Activated naive CD4-positive, alpha-beta T cell treated with anti-CD3 and anti-CD28 coated beads for 36 hours (primary cell): ENCODE results near the gene TRABD. TPM values are rescaled to one million over a fixed set of nuclear protein-coding genes. Genes with fewer than 3 reads are reported as not detected.
"Not testable (repeated sequence)": the region's sequence is repeated elsewhere in the genome, so short reads cannot be mapped to it uniquely, and the experiment has no call there.

Source experiments
- CTCF ChIA-PET: fragments of 350-600 bp; sonication (Branson Sonifier 250); formaldehyde crosslinking; loops from one replicate; lab custom pipeline; 2021; ENCODE audit warnings: antibody characterized with exemption; lab: Charles Lee
- DNase-seq: peaks from one replicate; pipeline ENCODE4 v3.0.0-alpha.2; 2020
- H3K27ac Mint-ChIP-seq: one replicate; pipeline ENCODE4 v1.8.0; 2021; ENCODE audit warnings: mild to moderate bottlenecking, mixed read lengths
- H3K27me3 Mint-ChIP-seq: one replicate; pipeline ENCODE4 v1.8.0; 2021; ENCODE audit warnings: low read depth, mixed read lengths
- H3K36me3 Mint-ChIP-seq: one replicate; pipeline ENCODE4 v1.8.0; 2021; ENCODE audit warnings: low read depth, mixed read lengths
- H3K4me1 Mint-ChIP-seq: one replicate; pipeline ENCODE4 v1.8.0; 2021; ENCODE audit warnings: low read depth, mixed read lengths
- H3K4me3 Mint-ChIP-seq: one replicate; pipeline ENCODE4 v1.8.0; 2021; ENCODE audit warnings: mild to moderate bottlenecking, moderate library complexity, mixed read lengths
- H3K9me3 Mint-ChIP-seq: one replicate; pipeline ENCODE4 v1.8.0; 2021; ENCODE audit warnings: mixed read lengths
- intact Hi-C: fragments of 100-400 bp; cut with micrococcal nuclease; formaldehyde crosslinking; loops from one replicate; pipeline ENCODE4 v1.15.1; 2023
- total RNA-seq, 2 experiments: library from RNA; stranded (reverse); gene quantifications; one replicate each; pipeline ENCODE4 v1.2.3, GENCODE V29; 2021

TRABD gene
- total RNA-seq, 2 experiments from 2014 or later = 61.0 to 62.8 TPM

GRCh38 chr22:50198624-50199017 is 12.9 kb downstream of the TRABD start:
- CTCF ChIA-PET = no interaction called here
- Mint-ChIP-seq H3K9me3 (no peaks in the 10 kb centered on the region), H3K27ac (no peak overlapping the region), H3K4me1 (peaks cover 22% of the 10 kb centered on the region), H3K27me3 (no peaks in the 10 kb centered on the region), H3K4me3 (no peak overlapping the region), H3K36me3 (peaks cover 8% of the 10 kb centered on the region)
- no peak for DNase-seq
- intact Hi-C loops = no loop called here

GRCh38 chr22:50199251-50199721 is 13.6 kb downstream of the TRABD start:
- H3K27ac Mint-ChIP-seq = peak overlapping the region; percentile 56
- intact Hi-C loops = no loop called here
- H3K4me3 Mint-ChIP-seq = peak overlapping the region; percentile 65
- H3K27me3 Mint-ChIP-seq = no peaks in the 10 kb centered on the region
- no peak for DNase-seq
- H3K4me1 Mint-ChIP-seq = peaks cover 22% of the 10 kb centered on the region
- CTCF ChIA-PET = no interaction called here
- H3K36me3 Mint-ChIP-seq = peaks cover 11% of the 10 kb centered on the region
- no peaks in the 10 kb centered on the region for H3K9me3 Mint-ChIP-seq

GRCh38 chr22:50199829-50200460 is 14.2 kb downstream of the TRABD start:
- CTCF ChIA-PET = no interaction called here
- Mint-ChIP-seq H3K4me3 (peak overlapping the region; percentile 65), H3K27ac (peak overlapping the region; percentile 56), H3K9me3 (no peaks in the 10 kb centered on the region), H3K4me1 (peaks cover 22% of the 10 kb centered on the region), H3K36me3 (peaks cover 11% of the 10 kb centered on the region), H3K27me3 (no peaks in the 10 kb centered on the region)
- no peak for DNase-seq
- intact Hi-C loops = loop anchor here (1.0 to 5.0 kb wide), 4 partner anchors 9 to 268 kb away; partner anchors contain the start of genes TRABD and TUBGCP6

- intact Hi-C loops = loop anchor here (1.0 to 5.0 kb wide), 4 partner anchors 9 to 268 kb away; partner anchors contain the start of genes TRABD and TUBGCP6
- H3K9me3 Mint-ChIP-seq = no peaks in the 10 kb centered on the region
- no peak within 1 kb of the TSS for H3K27ac Mint-ChIP-seq
- peaks cover 22% of the 10 kb centered on the region for H3K4me1 Mint-ChIP-seq
- CTCF ChIA-PET = no interaction called here
- H3K27me3 Mint-ChIP-seq = no peaks in the 10 kb centered on the region
- DNase-seq = peak; percentile 92
- H3K36me3 Mint-ChIP-seq = peaks cover 11% of the 10 kb centered on the region
- peak within 1 kb of the TSS; percentile 77 for H3K4me3 Mint-ChIP-seq
Observed at GRCh38 chr22:50200461-50201190, 14.9 kb downstream of the TRABD start, which contains the start of gene SELENOO. Gene SELENOO, plus strand, starts transcription at chr22:50201011. Its CDS starts 26 bp downstream, at chr22:50201037.

- peak; percentile 28 for DNase-seq
- Mint-ChIP-seq H3K9me3 (no peaks in the 10 kb centered on the region), H3K4me3 (peak overlapping the region; percentile 77), H3K4me1 (peaks cover 22% of the 10 kb centered on the region), H3K27me3 (no peaks in the 10 kb centered on the region), H3K36me3 (peaks cover 13% of the 10 kb centered on the region), H3K27ac (no peak overlapping the region)
- CTCF ChIA-PET = interaction anchor here (0.7 kb wide), 1 partner anchor 11 kb away, joined by 4 read pairs; no protein-coding TSS in a partner anchor
- intact Hi-C loops = loop anchor here (2.0 to 5.0 kb wide), 3 partner anchors 17 to 269 kb away; partner anchors contain the start of genes TRABD and TUBGCP6
Observed at GRCh38 chr22:50201191-50202129, 15.7 kb downstream of the TRABD start.

GRCh38 chr22:50202130-50202666 is 16.5 kb downstream of the TRABD start:
- Mint-ChIP-seq H3K27me3 (no peaks in the 10 kb centered on the region), H3K9me3 (no peaks in the 10 kb centered on the region), H3K36me3 (peaks cover 13% of the 10 kb centered on the region), H3K27ac (no peak overlapping the region), H3K4me3 (peak overlapping the region; percentile 77), H3K4me1 (peaks cover 22% of the 10 kb centered on the region)
- intact Hi-C loops = loop anchor here (5.0 kb wide), 1 partner anchor 270 kb away; no protein-coding TSS in a partner anchor
- CTCF ChIA-PET = interaction anchor here (0.7 kb wide), 1 partner anchor 12 kb away, joined by 4 read pairs; no protein-coding TSS in a partner anchor
- no peak for DNase-seq

GRCh38 chr22:50203288-50203687 is 17.6 kb downstream of the TRABD start:
- CTCF ChIA-PET = no interaction called here
- peaks cover 22% of the 10 kb centered on the region for H3K4me1 Mint-ChIP-seq
- intact Hi-C loops = loop anchor here (5.0 kb wide), 1 partner anchor 271 kb away; no protein-coding TSS in a partner anchor
- H3K27me3 Mint-ChIP-seq = no peaks in the 10 kb centered on the region
- no peaks in the 10 kb centered on the region for H3K9me3 Mint-ChIP-seq
- no peak for DNase-seq
- no peak overlapping the region for H3K4me3 Mint-ChIP-seq
- peaks cover 12% of the 10 kb centered on the region for H3K36me3 Mint-ChIP-seq
- no peak overlapping the region for H3K27ac Mint-ChIP-seq

DNA sequence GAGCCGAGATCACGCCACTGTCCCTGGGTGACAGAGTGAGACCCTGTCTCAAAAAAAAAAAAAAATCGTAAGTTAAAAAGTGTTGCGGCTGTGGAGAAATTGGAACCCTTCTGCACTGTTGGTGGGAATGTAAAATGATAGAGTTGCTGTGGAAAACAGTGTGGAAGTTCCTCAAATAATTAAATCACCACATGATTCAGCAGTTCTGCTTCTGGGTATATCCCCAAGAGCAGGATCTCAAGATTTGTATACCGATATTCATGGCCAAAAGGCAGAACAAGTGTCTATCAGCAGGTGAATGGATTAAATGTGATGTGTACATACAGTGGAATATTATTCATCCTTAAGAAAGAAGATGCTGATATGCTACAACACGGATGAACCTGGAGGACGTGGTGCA is 18.9 kb downstream of the TRABD start:
- H3K9me3 Mint-ChIP-seq = no peaks in the 10 kb centered on the region
- intact Hi-C loops = loop anchor here (5.0 kb wide), 1 partner anchor 272 kb away; no protein-coding TSS in a partner anchor
- no peak for DNase-seq
- H3K36me3 Mint-ChIP-seq = peaks cover 12% of the 10 kb centered on the region
- H3K4me3 Mint-ChIP-seq = no peak overlapping the region
- no peak overlapping the region for H3K27ac Mint-ChIP-seq
- H3K4me1 Mint-ChIP-seq = peaks cover 19% of the 10 kb centered on the region
- CTCF ChIA-PET = interaction anchor here (2.2 kb wide), 1 partner anchor 14 kb away, joined by 8 read pairs; no protein-coding TSS in a partner anchor
- H3K27me3 Mint-ChIP-seq = no peaks in the 10 kb centered on the region

DNA sequence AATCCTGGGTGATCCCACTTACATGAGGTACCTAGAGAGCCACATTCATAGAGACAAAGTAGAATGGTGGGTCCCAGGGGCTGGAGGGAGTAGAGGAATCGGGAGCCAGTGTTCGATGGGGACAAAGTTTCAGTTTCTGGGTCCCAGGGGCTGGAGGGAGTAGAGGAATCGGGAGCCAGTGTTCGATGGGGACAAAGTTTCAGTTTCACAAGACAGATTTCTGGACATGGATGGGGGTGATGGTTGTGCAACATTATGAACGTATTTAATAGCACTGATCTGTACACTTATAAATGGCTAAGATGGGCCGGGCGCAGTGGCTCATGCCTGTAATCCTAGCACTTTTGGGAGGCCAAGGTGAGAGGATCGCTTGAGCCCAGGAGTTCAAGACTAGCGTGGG is 19.3 kb downstream of the TRABD start:
- H3K4me3 Mint-ChIP-seq = not testable (repeated sequence)

DNA sequence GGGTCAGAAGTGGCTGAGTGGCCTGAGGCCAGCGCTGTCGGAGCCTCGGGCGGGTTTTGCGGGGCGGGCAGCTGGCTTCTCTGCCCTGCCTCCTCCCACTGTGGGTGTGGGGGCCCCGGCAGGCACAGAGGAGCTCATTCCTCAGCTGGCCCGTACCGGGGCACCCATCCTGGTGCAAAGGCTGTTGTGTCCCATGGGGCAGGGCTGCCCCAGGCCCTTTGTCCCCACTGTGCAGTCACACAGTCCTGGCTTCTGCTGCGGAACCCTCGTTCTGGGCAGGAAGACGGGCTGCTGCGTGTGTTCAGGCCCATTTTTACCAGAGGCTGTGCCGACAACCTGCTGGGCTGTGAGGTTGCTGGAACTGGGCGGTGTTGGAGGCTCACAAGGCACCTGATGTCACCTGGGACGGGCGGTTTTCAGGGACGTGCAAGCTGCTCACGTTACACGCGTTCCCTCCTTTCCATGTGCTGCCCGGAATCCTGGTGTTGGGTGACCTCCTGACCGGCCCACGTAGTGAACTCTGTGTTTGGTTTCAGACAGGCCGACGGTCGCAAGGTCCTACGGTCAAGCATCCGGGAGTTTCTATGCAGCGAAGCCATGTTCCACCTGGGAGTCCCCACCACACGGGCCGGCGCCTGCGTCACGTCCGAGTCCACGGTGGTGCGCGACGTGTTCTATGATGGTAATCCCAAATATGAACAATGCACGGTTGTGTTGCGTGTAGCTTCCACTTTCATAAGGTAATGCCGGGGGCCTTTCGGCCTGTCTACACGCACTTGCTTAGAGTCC is 20.3 kb downstream of the TRABD start:
- CTCF ChIA-PET = interaction anchor here (0.7 to 2.2 kb wide), 4 partner anchors 15 to 216 kb away, joined by 3 to 8 read pairs (median 4); no protein-coding TSS in a partner anchor
- no peaks in the 10 kb centered on the region for H3K9me3 Mint-ChIP-seq
- DNase-seq = no peak
- intact Hi-C loops = no loop called here
- H3K27me3 Mint-ChIP-seq = no peaks in the 10 kb centered on the region
- H3K27ac Mint-ChIP-seq = no peak overlapping the region
- H3K4me3 Mint-ChIP-seq = no peak overlapping the region
- H3K4me1 Mint-ChIP-seq = peaks cover 21% of the 10 kb centered on the region
- H3K36me3 Mint-ChIP-seq = peaks cover 15% of the 10 kb centered on the region

More for the DNA sequence above, 19.3 kb downstream of the TRABD start:
- not testable (repeated sequence) for H3K27ac Mint-ChIP-seq, DNase-seq, H3K9me3 Mint-ChIP-seq, H3K27me3 Mint-ChIP-seq
- intact Hi-C loops = loop anchor here (5.0 kb wide), 1 partner anchor 273 kb away; no protein-coding TSS in a partner anchor
- peaks cover 15% of the 10 kb centered on the region for H3K36me3 Mint-ChIP-seq
- peaks cover 21% of the 10 kb centered on the region for H3K4me1 Mint-ChIP-seq
- CTCF ChIA-PET = interaction anchor here (2.2 kb wide), 1 partner anchor 14 kb away, joined by 8 read pairs; no protein-coding TSS in a partner anchor
